Neural progenitor cell (in vitro differentiated cells): ENCODE data around the gene TMEM242. TPM values are rescaled to one million over a fixed set of nuclear protein-coding genes. Genes with fewer than 3 reads are reported as not detected.

Experiments
- DNase-seq: peaks from one replicate; pipeline ENCODE4 v3.0.0-alpha.2; 2016; ENCODE audit warnings: low spot score
- H2AFZ ChIP-seq: fragments of 200-600 bp; sonication (generic); replicated peaks from 2 replicates; pipeline ENCODE4 v1.6.1; 2016; ENCODE audit warnings: antibody characterized with exemption
- H3F3A ChIP-seq: fragments of 200-600 bp; sonication (generic); 2 replicates; pipeline ENCODE4 v1.6.1; 2016; ENCODE audit warnings: antibody characterized with exemption, low read depth
- H3K27ac ChIP-seq: fragments of 200-600 bp; sonication (generic); 2 replicates; pipeline ENCODE4 v1.5.1; 2016; ENCODE audit warnings: mild to moderate bottlenecking
- H3K27me3 ChIP-seq: fragments of 200-600 bp; sonication (generic); 2 replicates; pipeline ENCODE4 v1.6.1; 2016; ENCODE audit warnings: mild to moderate bottlenecking, moderate library complexity
- H3K36me3 ChIP-seq: fragments of 200-600 bp; sonication (generic); 2 replicates; pipeline ENCODE4 v1.5.1; 2016
- H3K4me1 ChIP-seq: fragments of 200-600 bp; sonication (generic); 2 replicates; pipeline ENCODE4 v1.6.1; 2016; ENCODE audit warnings: mixed run types
- H3K4me2 ChIP-seq: fragments of 200-600 bp; sonication (generic); 2 replicates; pipeline ENCODE4 v1.6.1; 2016
- H3K4me3 ChIP-seq: fragments of 200-600 bp; sonication (generic); 2 replicates; pipeline ENCODE4 v1.5.1; 2016
- H3K79me2 ChIP-seq: fragments of 200-600 bp; sonication (generic); 2 replicates; pipeline ENCODE4 v1.6.1; 2016; ENCODE audit warnings: low read depth
- H3K9ac ChIP-seq: fragments of 200-600 bp; sonication (generic); 2 replicates; pipeline ENCODE4 v1.6.1; 2016
- H3K9me3 ChIP-seq: fragments of 200-600 bp; sonication (generic); 2 replicates; pipeline ENCODE4 v1.5.1; 2016; ENCODE audit warnings: low read depth
- H4K20me1 ChIP-seq: fragments of 200-600 bp; sonication (generic); 2 replicates; pipeline ENCODE4 v1.6.1; 2016; ENCODE audit warnings: low read depth
- H3K27ac Mint-ChIP-seq: 3 replicates; pipeline ENCODE4 v1.8.0; 2021; ENCODE audit warnings: mixed read lengths
- H3K27me3 Mint-ChIP-seq: 2 replicates; pipeline ENCODE4 v1.8.0; 2022; ENCODE audit warnings: low read depth, mild to moderate bottlenecking, inconsistent platforms, moderate library complexity, mixed read lengths; ENCODE audit not compliant: insufficient read depth
- H3K36me3 Mint-ChIP-seq: 3 replicates; pipeline ENCODE4 v1.8.0; 2021; ENCODE audit warnings: mixed read lengths
- H3K4me1 Mint-ChIP-seq: 3 replicates; pipeline ENCODE4 v1.8.0; 2021; ENCODE audit warnings: mixed read lengths
- H3K4me3 Mint-ChIP-seq: 3 replicates; pipeline ENCODE4 v1.8.0; 2021; ENCODE audit warnings: mild to moderate bottlenecking, moderate library complexity, mixed read lengths
- H3K9me3 Mint-ChIP-seq: 3 replicates; pipeline ENCODE4 v1.8.0; 2020; ENCODE audit warnings: mixed read lengths
- CTCF ChIP-seq: fragments of 200-600 bp; sonication (generic); IDR thresholded peaks from 2 replicates; pipeline ENCODE4 v1.5.1; 2017; ENCODE audit warnings: antibody characterized with exemption, mild to moderate bottlenecking
- EZH2 ChIP-seq: fragments of 200-600 bp; sonication (generic); IDR thresholded peaks from 2 replicates; pipeline ENCODE4 v1.6.1; 2017; ENCODE audit warnings: antibody characterized with exemption, mild to moderate bottlenecking, moderate library complexity
- EZH2phosphoT487 ChIP-seq: fragments of 200-600 bp; sonication (generic); IDR thresholded peaks from 2 replicates; pipeline ENCODE4 v1.6.1; 2017; ENCODE audit warnings: antibody characterized with exemption
- total RNA-seq: library from RNA; depleted of rRNA; stranded (reverse); fragments of >200 nt; gene quantifications from 2 replicates; pipeline ENCODE4 v1.2.3, GENCODE V29; 2015; ENCODE audit warnings: low replicate concordance

Gene TMEM242
- total RNA-seq, 1 donor from 2014 or later = 9.9 TPM

- Mint-ChIP-seq H3K9me3 (peaks cover 8% of the 10 kb centered on the region), H3K4me1 (peaks cover 18% of the 10 kb centered on the region), H3K27me3 (peaks cover 8% of the 10 kb centered on the region), H3K27ac (no peak overlapping the region), H3K36me3 (peaks cover 6% of the 10 kb centered on the region), H3K4me3 (no peak overlapping the region)
- peaks cover 24% of the 10 kb centered on the region for H3F3A ChIP-seq
- no peaks in the 10 kb centered on the region for H3K36me3 ChIP-seq
- no peak overlapping the region for H2AFZ ChIP-seq
- no peak overlapping the region for H3K9ac ChIP-seq
- no peaks in the 10 kb centered on the region for H3K79me2 ChIP-seq
- H3K27ac ChIP-seq = no peak overlapping the region
- H3K4me1 ChIP-seq = peaks cover 7% of the 10 kb centered on the region
- TF ChIP-seq EZH2phosphoT487 (no peak), EZH2 (no peak), CTCF (no peak)
- DNase-seq = no peak
- H4K20me1 ChIP-seq = no peaks in the 10 kb centered on the region
- H3K4me3 ChIP-seq = no peak overlapping the region
- peaks cover 35% of the 10 kb centered on the region for H3K27me3 ChIP-seq
- no peak overlapping the region for H3K4me2 ChIP-seq
- no peaks in the 10 kb centered on the region for H3K9me3 ChIP-seq
Observed at GRCh38 chr6:157272372-157272771, 50.9 kb downstream of the TMEM242 start.

- Histone ChIP-seq H3K4me2 (no peak overlapping the region), H3K36me3 (no peaks in the 10 kb centered on the region), H3K27ac (no peak overlapping the region), H3K9me3 (no peaks in the 10 kb centered on the region), H3K4me3 (no peak overlapping the region), H3K79me2 (no peaks in the 10 kb centered on the region), H3K4me1 (peaks cover 3% of the 10 kb centered on the region), H3F3A (peaks cover 20% of the 10 kb centered on the region), H3K9ac (no peak overlapping the region), H2AFZ (no peak overlapping the region), H3K27me3 (peaks cover 35% of the 10 kb centered on the region), H4K20me1 (no peaks in the 10 kb centered on the region)
- Mint-ChIP-seq H3K9me3 (peaks cover 8% of the 10 kb centered on the region), H3K36me3 (peaks cover 6% of the 10 kb centered on the region), H3K4me3 (no peak overlapping the region), H3K27me3 (peaks cover 8% of the 10 kb centered on the region), H3K4me1 (peaks cover 13% of the 10 kb centered on the region), H3K27ac (no peak overlapping the region)
- TF ChIP-seq EZH2 (no peak), EZH2phosphoT487 (no peak), CTCF (no peak)
- DNase-seq = no peak
Observed at GRCh38 chr6:157271911-157272310, 51.4 kb downstream of the TMEM242 start.

- peaks cover 34% of the 10 kb centered on the region for H3K27me3 ChIP-seq
- H3K9me3 Mint-ChIP-seq = peaks cover 8% of the 10 kb centered on the region
- H3K9ac ChIP-seq = no peak overlapping the region
- H3K36me3 Mint-ChIP-seq = peaks cover 6% of the 10 kb centered on the region
- no peak overlapping the region for H3K4me3 Mint-ChIP-seq
- peaks cover 9% of the 10 kb centered on the region for H3K4me1 Mint-ChIP-seq
- no peaks in the 10 kb centered on the region for H3K9me3 ChIP-seq
- no peak overlapping the region for H3K27ac Mint-ChIP-seq
- no peaks in the 10 kb centered on the region for H4K20me1 ChIP-seq
- no peak overlapping the region for H2AFZ ChIP-seq
- H3K4me2 ChIP-seq = no peak overlapping the region
- H3K36me3 ChIP-seq = no peaks in the 10 kb centered on the region
- no peak overlapping the region for H3K4me3 ChIP-seq
- DNase-seq = no peak
- no peak for TF ChIP-seq EZH2
- no peak for TF ChIP-seq CTCF
- no peaks in the 10 kb centered on the region for H3K4me1 ChIP-seq
- H3K27ac ChIP-seq = no peak overlapping the region
- no peaks in the 10 kb centered on the region for H3K79me2 ChIP-seq
- peaks cover 8% of the 10 kb centered on the region for H3K27me3 Mint-ChIP-seq
- H3F3A ChIP-seq = peaks cover 20% of the 10 kb centered on the region
Observed at GRCh38 chr6:157271441-157271840, 51.9 kb downstream of the TMEM242 start.

DNA sequence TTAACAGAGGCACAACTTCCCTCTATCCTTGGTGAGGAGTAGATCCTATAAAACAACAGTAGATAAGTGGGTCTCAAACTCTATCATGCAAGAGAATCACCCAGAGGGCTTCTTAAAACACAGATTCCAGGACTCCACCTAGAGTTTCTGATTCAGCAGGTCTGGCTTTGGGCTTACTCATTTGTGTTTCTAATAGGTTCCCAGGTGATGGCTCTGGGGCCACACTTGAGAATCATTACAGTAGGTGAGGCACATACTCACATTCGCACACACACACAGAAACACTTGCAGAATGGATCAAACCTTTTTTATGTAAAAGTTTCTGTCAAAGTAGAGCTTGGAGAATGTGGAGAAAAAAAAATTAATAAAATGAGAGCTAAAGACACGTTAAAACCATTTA, 52.4 kb downstream of the TMEM242 start:
- peaks cover 8% of the 10 kb centered on the region for H3K9me3 Mint-ChIP-seq
- DNase-seq = no peak
- H3K4me1 ChIP-seq = no peaks in the 10 kb centered on the region
- H3K27me3 Mint-ChIP-seq = peaks cover 13% of the 10 kb centered on the region
- H4K20me1 ChIP-seq = no peaks in the 10 kb centered on the region
- H3K9ac ChIP-seq = no peak overlapping the region
- no peak for TF ChIP-seq CTCF
- TF ChIP-seq EZH2 = no peak
- TF ChIP-seq EZH2phosphoT487 = no peak
- no peak overlapping the region for H3K4me2 ChIP-seq
- no peak overlapping the region for H3K4me3 Mint-ChIP-seq
- no peaks in the 10 kb centered on the region for H3K79me2 ChIP-seq
- H2AFZ ChIP-seq = no peak overlapping the region
- H3K27ac ChIP-seq = no peak overlapping the region
- H3K36me3 Mint-ChIP-seq = peaks cover 6% of the 10 kb centered on the region
- H3K36me3 ChIP-seq = no peaks in the 10 kb centered on the region
- no peaks in the 10 kb centered on the region for H3K9me3 ChIP-seq
- no peak overlapping the region for H3K4me3 ChIP-seq
- H3K4me1 Mint-ChIP-seq = peaks cover 9% of the 10 kb centered on the region
- no peak overlapping the region for H3K27ac Mint-ChIP-seq
- peaks cover 16% of the 10 kb centered on the region for H3F3A ChIP-seq
- H3K27me3 ChIP-seq = peaks cover 29% of the 10 kb centered on the region
